Activated T-cell treated with anti-CD3 and anti-CD28 coated beads, Interleukin-2, amount 50 U/mL, for 1 hour (primary cell): ENCODE results near the gene GARIN5B.
"Not testable (repeated sequence)": the region's sequence is repeated elsewhere in the genome, so short reads cannot be mapped to it uniquely, and the experiment has no call there.

Experiments used
- DNase-seq: peaks from one replicate; pipeline ENCODE4 v3.0.0-alpha.2; 2020

Gene GARIN5B

GRCh38 chr19:55362990-55363716 lies at the start of gene GARIN5B:
Gene GARIN5B (minus strand): TSS chr19:55363260. CDS start chr19:55363066, 194 bp downstream.
- DNase-seq, result no peak

- no peak for DNase-seq
Measured at GRCh38 chr19:55410168-55410567, 47.1 kb upstream of the GARIN5B start.

- not testable (repeated sequence) for DNase-seq
Measured at GRCh38 chr19:55409179-55409578, 46.1 kb upstream of the GARIN5B start.

GRCh38 chr19:55408533-55408872 lies 45.4 kb upstream of the GARIN5B start:
- peak; percentile 23 for DNase-seq

- peak; percentile 94 for DNase-seq
Measured at GRCh38 chr19:55407800-55408532, 44.9 kb upstream of the GARIN5B start.

GRCh38 chr19:55407550-55407799 lies 44.4 kb upstream of the GARIN5B start, which contains the start of gene UBE2S:
Gene UBE2S (minus strand): TSS chr19:55407788. CDS start chr19:55407589, 199 bp downstream.
- not testable (repeated sequence) for DNase-seq

- DNase-seq, result no peak
Measured at GRCh38 chr19:55406826-55407549, 43.9 kb upstream of the GARIN5B start.

- no peak for DNase-seq
Measured at GRCh38 chr19:55406091-55406825, 43.2 kb upstream of the GARIN5B start.

GRCh38 chr19:55405638-55406037 lies 42.6 kb upstream of the GARIN5B start:
- DNase-seq, result no peak

GRCh38 chr19:55402509-55402908 lies 39.4 kb upstream of the GARIN5B start:
- no peak for DNase-seq

GRCh38 chr19:55401390-55401789 lies 38.3 kb upstream of the GARIN5B start:
- DNase-seq, result not testable (repeated sequence)

GRCh38 chr19:55400281-55401087 lies 37.4 kb upstream of the GARIN5B start:
- no peak for DNase-seq

- DNase-seq, result no peak
Measured at GRCh38 chr19:55398200-55398925, 35.3 kb upstream of the GARIN5B start.

GRCh38 chr19:55392820-55393761 lies 30.0 kb upstream of the GARIN5B start:
- DNase-seq, result no peak

GRCh38 chr19:55391702-55392615 lies 28.9 kb upstream of the GARIN5B start:
- no peak for DNase-seq

- DNase-seq, result no peak
Measured at GRCh38 chr19:55391191-55391670, 28.2 kb upstream of the GARIN5B start.

GRCh38 chr19:55390461-55390880 lies 27.4 kb upstream of the GARIN5B start:
- DNase-seq, result no peak

- no peak for DNase-seq
Measured at GRCh38 chr19:55389386-55390317, 26.6 kb upstream of the GARIN5B start.
